Esophagus squamous epithelium (tissue), 4 donors: ENCODE results near the gene FCRL1.

Experiments
- POLR2A ChIP-seq, 4 donors: fragments of 450-650 bp; IDR thresholded peaks; one replicate each; pipeline ENCODE4 v1.6.1; 2017; ENCODE audit warnings: antibody characterized with exemption in 4 of 4, mild to moderate bottlenecking in 4 of 4, moderate library complexity in 3 of 4
- TF ChIP-seq, protein P1 (sequence below), 6 experiments: fragments of 450-650 bp in 4 of 6; fragments of 200-600 bp in 2 of 6; sonication (generic) in 2 of 6; IDR thresholded peaks; one replicate each; pipeline ENCODE4 v1.5.1; 2016 to 2019; ENCODE audit warnings: antibody characterized with exemption in 6 of 6, mild to moderate bottlenecking in 4 of 6, moderate library complexity in 4 of 6

DNA sequence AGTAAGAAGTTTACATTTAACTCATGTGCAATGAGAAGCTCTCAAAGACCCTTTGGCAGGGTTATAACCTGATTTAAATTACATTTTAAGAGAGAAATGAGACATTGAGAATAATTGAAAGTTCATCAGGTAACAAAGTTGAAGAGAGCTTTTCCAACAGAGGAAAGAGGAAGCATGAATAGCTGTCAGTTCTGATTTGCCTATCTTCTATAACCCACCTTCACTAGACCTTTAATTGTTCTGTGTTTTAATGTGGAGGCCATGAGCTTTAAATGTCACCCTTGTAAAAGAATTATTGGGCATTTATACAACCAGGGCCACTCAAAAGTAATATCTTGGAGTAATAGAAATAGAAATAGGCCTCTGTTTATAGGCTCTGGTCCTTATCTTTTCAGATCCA lies 9.3 kb upstream of the FCRL1 start:
- no peak for TF ChIP-seq POLR2A (IDR thresholded peaks at IDR 0.05)
- TF ChIP-seq, protein P1, sequence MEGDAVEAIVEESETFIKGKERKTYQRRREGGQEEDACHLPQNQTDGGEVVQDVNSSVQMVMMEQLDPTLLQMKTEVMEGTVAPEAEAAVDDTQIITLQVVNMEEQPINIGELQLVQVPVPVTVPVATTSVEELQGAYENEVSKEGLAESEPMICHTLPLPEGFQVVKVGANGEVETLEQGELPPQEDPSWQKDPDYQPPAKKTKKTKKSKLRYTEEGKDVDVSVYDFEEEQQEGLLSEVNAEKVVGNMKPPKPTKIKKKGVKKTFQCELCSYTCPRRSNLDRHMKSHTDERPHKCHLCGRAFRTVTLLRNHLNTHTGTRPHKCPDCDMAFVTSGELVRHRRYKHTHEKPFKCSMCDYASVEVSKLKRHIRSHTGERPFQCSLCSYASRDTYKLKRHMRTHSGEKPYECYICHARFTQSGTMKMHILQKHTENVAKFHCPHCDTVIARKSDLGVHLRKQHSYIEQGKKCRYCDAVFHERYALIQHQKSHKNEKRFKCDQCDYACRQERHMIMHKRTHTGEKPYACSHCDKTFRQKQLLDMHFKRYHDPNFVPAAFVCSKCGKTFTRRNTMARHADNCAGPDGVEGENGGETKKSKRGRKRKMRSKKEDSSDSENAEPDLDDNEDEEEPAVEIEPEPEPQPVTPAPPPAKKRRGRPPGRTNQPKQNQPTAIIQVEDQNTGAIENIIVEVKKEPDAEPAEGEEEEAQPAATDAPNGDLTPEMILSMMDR (IDR thresholded peaks at IDR 0.05), result no peak
